D721Med (cell line): ENCODE data around the gene TBC1D4.
A peak's percentile ranks its signal among the peaks of the same experiment; 100 is the strongest.
"Not testable (repeated sequence)": the region's sequence is repeated elsewhere in the genome, so short reads cannot be mapped to it uniquely, and the experiment has no call there.

Source experiments
- DNase-seq: peaks from one replicate; pipeline ENCODE4 v3.0.0; 2011; ENCODE audit warnings: low spot score; ENCODE audit not compliant: insufficient read length
- FAIRE-seq: peaks from 2 replicates; lab custom pipeline; 2011; peaks lifted over from hg19 to GRCh38; lab: Jason Lieb, UNC
- TF ChIP-seq, protein P1 (sequence below): IDR thresholded peaks from 2 replicates; pipeline ENCODE4 v1.5.1; 2012; ENCODE audit warnings: mild to moderate bottlenecking, control low read depth; ENCODE audit not compliant: insufficient read depth; ENCODE audit errors: missing control alignments

Gene TBC1D4

GRCh38 chr13:75316427-75316826 is 165.5 kb downstream of the TBC1D4 start:
- no peak for FAIRE-seq
- TF ChIP-seq, protein P1, sequence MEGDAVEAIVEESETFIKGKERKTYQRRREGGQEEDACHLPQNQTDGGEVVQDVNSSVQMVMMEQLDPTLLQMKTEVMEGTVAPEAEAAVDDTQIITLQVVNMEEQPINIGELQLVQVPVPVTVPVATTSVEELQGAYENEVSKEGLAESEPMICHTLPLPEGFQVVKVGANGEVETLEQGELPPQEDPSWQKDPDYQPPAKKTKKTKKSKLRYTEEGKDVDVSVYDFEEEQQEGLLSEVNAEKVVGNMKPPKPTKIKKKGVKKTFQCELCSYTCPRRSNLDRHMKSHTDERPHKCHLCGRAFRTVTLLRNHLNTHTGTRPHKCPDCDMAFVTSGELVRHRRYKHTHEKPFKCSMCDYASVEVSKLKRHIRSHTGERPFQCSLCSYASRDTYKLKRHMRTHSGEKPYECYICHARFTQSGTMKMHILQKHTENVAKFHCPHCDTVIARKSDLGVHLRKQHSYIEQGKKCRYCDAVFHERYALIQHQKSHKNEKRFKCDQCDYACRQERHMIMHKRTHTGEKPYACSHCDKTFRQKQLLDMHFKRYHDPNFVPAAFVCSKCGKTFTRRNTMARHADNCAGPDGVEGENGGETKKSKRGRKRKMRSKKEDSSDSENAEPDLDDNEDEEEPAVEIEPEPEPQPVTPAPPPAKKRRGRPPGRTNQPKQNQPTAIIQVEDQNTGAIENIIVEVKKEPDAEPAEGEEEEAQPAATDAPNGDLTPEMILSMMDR, result no peak
- no peak for DNase-seq

DNA sequence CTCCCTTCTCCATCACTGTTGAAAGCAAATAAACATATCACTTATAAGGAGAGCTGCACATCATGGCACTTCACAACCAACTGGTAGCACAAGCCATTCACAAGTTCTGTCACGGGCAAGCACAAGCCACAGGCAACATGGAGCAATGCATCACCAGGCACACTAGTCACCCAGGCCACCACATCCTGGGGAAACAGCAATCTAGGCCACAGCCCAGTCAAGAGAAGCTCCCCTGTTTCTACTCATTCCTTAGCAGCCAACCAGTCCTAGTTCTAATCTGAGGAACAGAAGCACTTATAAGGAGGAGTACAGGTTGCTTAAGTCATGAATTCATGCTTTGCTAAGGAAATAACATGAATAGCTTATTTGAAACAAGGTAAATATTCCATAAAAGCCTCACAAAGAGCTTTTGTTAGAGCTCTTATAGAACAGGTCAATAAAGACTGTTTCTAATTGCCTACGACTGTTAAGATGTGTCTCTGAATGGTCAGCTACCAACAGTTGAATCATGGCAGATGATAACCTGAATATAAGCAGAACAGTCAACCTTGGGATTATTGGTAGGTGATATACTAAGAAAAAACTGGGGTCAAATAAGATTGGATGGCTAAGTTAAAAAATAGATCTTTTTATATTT is 169.0 kb downstream of the TBC1D4 start:
- FAIRE-seq (no peak), DNase-seq (no peak)
- TF ChIP-seq, protein P1, result no peak

DNA sequence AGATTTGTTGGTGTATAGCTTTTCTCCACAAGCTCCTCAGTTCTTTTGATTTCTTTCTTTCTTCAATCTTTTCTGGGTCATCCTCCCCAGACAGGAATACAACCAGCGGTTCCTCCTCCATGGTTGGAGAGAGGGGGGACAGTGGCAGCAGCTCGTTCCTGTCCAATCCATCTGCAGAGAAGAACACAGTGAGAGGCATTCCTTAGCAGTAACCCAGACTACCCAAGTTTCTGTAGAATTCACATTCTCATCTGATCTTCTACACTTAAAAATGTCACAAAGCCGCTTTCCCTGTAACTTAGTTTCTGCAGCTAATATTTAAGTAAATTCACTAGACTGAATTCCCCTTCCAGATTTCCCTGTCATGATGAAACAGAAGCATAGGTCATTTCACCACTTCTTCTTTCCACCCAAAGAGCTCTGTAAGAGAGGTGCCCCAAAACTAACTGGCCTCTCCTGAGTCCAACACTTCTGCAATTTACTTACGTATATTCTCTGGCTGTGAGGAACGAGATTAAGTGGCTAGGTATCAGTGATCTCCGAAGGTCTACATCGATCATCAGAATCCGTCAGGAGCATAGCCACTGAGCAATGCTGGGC is 171.9 kb downstream of the TBC1D4 start:
- FAIRE-seq, result no peak

GRCh38 chr13:75308222-75308621 is 173.7 kb downstream of the TBC1D4 start:
- peak; percentile 46 for FAIRE-seq
- no peak for DNase-seq
- TF ChIP-seq, protein P1, result no peak

More for the DNA sequence above, 171.9 kb downstream of the TBC1D4 start:
- no peak for DNase-seq
- TF ChIP-seq, protein P1, result no peak

DNA sequence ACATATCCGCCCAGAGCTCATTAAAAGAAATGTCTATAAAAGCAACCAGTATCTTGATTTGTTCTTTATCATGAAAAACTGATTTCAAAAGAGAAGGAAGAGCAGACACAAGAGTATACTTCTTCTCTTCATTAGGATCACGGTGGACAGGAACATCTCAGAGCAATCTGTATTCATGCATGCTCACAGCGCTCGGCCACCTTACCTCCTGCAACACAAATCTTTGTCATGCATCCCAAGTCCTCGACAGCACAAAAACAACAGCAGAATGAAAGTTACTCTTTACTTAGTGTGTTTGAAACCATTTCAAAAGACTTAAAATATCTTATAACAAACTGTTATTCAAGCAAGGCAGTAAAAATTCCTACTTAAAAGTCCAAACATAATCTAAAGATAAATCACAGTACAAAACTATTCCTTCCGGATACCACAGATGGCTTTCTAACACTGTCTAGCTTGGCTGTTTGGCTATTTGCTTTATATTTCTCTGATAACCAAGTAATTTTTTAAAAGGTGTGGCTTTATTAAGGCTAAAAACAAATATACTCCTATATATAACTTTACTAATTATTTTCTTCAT is 174.5 kb downstream of the TBC1D4 start:
- no peak for DNase-seq
- FAIRE-seq, result no peak

GRCh38 chr13:75306967-75307366 is 175.0 kb downstream of the TBC1D4 start:
- FAIRE-seq, DNase-seq: not testable (repeated sequence)

More for the DNA sequence above, 174.5 kb downstream of the TBC1D4 start:
- TF ChIP-seq, protein P1, result no peak

DNA sequence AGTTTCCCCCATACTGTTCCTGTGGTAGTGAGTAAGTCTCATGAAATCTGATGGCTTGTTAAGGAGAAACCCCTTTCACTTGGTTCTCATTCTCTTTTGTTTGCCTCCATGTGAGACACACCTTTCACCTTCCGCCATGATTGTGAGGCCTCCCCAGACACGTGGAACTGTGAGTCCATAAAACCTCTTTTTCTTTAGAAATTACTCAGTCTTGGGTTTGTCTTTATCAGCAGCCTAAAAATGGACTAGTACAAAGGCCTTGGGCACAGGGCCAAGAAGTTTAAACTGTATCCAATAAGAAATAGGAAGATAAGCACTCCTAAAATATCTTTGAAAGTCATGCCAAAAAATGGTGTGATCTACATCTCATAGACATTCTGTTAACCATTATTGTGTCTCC is 176.9 kb downstream of the TBC1D4 start:
- FAIRE-seq (no peak), DNase-seq (no peak)
- TF ChIP-seq, protein P1, result no peak
